Calu3 (cell line): ENCODE measurements around the gene ARHGAP22. TPM values are rescaled to one million over a fixed set of nuclear protein-coding genes. Genes with fewer than 3 reads are reported as not detected.

ENCODE experiments used
- BruUV-seq: library from RNA; stranded (reverse); fragments of 400-500 nt; replicated peaks from 2 replicates; lab custom pipeline; 2021; lab: Mats Ljungman, UMichigan
- CTCF ChIA-PET: fragments of 300-600 bp; sonication (Branson Sonifier 250); formaldehyde crosslinking; loops from one replicate; lab custom pipeline; 2022; ENCODE audit warnings: antibody characterized with exemption; lab: Charles Lee
- DNase-seq: peaks from one replicate; pipeline ENCODE4 v3.0.0; 2022
- H3K27ac Mint-ChIP-seq: one replicate; pipeline ENCODE4 v1.8.0; 2022; ENCODE audit warnings: mixed read lengths; ENCODE audit not compliant: unreplicated experiment
- H3K27me3 Mint-ChIP-seq: one replicate; pipeline ENCODE4 v1.8.0; 2022; ENCODE audit warnings: mixed read lengths; ENCODE audit not compliant: unreplicated experiment
- H3K36me3 Mint-ChIP-seq: one replicate; pipeline ENCODE4 v1.8.0; 2022; ENCODE audit warnings: mild to moderate bottlenecking, moderate library complexity, mixed read lengths; ENCODE audit not compliant: insufficient read depth, unreplicated experiment
- H3K4me1 Mint-ChIP-seq: one replicate; pipeline ENCODE4 v1.8.0; 2022; ENCODE audit warnings: mild to moderate bottlenecking, low read depth, mixed read lengths; ENCODE audit not compliant: unreplicated experiment
- H3K4me3 Mint-ChIP-seq: one replicate; pipeline ENCODE4 v1.8.0; 2022; ENCODE audit warnings: mild to moderate bottlenecking, low read depth, moderate library complexity, mixed read lengths; ENCODE audit not compliant: unreplicated experiment
- H3K9me3 Mint-ChIP-seq: one replicate; pipeline ENCODE4 v1.8.0; 2022; ENCODE audit warnings: low read depth, mixed read lengths; ENCODE audit not compliant: unreplicated experiment
- CTCF ChIP-seq: fragments of 200-600 bp; IDR thresholded peaks from one replicate; pipeline ENCODE4 v1.8.0; 2022; ENCODE audit warnings: antibody characterized with exemption; ENCODE audit not compliant: unreplicated experiment
- intact Hi-C: fragments of 100-400 bp; cut with micrococcal nuclease; formaldehyde crosslinking; loops from one replicate; pipeline ENCODE4 v1.10.0; 2022; ENCODE audit not compliant: unreplicated experiment
- total RNA-seq: library from RNA; stranded (reverse); gene quantifications from 2 replicates; pipeline ENCODE4 v1.2.3, GENCODE V29; 2022

ARHGAP22 gene
- total RNA-seq, 1 experiment from 2014 or later = 1.0 TPM

DNA sequence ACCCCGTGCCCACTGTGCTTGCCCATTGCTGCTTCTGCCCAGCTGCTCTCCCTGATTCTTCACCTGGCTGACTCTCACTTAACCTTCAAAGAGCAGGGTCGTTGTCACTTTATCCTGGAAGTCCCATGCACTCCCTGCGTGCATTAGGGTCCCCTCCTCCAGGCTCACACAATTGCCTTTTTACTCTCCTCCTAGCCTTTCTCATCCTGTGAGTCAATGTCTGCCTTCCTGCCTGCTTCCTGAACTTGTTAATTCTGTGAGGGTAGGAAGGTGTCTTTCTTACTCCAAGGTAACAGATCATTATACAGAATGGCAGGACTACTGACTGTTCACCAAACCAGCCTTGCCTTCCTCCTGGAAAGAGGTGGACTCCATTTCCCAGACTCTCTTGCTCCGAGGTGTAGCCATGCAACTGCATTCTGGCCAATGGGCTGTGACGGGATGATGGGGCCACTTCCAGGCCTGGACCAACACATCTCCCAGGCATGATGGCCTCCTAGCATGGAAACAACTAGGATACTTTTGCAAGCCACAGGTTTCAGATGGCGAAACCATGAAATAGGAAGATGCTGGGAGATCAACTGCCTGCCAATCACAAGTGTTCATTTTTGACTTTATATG, 54.7 kb downstream of the ARHGAP22 start:
- no peak for TF ChIP-seq CTCF
- BruUV-seq = no TSS peak
- H3K36me3 Mint-ChIP-seq = no peaks in the 10 kb centered on the region
- CTCF ChIA-PET = no interaction called here
- no peak for DNase-seq
- H3K27me3 Mint-ChIP-seq = peaks cover 39% of the 10 kb centered on the region
- no peak overlapping the region for H3K27ac Mint-ChIP-seq
- no peaks in the 10 kb centered on the region for H3K4me1 Mint-ChIP-seq
- intact Hi-C loops = loop anchor here (5.0 kb wide), 1 partner anchor 57 kb away; the partner anchor contains the start of gene ARHGAP22
- H3K4me3 Mint-ChIP-seq = no peak overlapping the region
- no peaks in the 10 kb centered on the region for H3K9me3 Mint-ChIP-seq

GRCh38 chr10:48549236-48549635, 55.6 kb downstream of the ARHGAP22 start:
- CTCF ChIA-PET = interaction anchor here (0.6 to 1.3 kb wide), 2 partner anchors 107 to 109 kb away, joined by 3 to 5 read pairs; no protein-coding TSS in a partner anchor
- no peak for DNase-seq
- Mint-ChIP-seq H3K36me3 (no peaks in the 10 kb centered on the region), H3K27me3 (peaks cover 39% of the 10 kb centered on the region), H3K27ac (no peak overlapping the region), H3K9me3 (no peaks in the 10 kb centered on the region), H3K4me3 (no peak overlapping the region), H3K4me1 (no peaks in the 10 kb centered on the region)
- no peak for TF ChIP-seq CTCF
- intact Hi-C loops = no loop called here
- BruUV-seq = no TSS peak

DNA sequence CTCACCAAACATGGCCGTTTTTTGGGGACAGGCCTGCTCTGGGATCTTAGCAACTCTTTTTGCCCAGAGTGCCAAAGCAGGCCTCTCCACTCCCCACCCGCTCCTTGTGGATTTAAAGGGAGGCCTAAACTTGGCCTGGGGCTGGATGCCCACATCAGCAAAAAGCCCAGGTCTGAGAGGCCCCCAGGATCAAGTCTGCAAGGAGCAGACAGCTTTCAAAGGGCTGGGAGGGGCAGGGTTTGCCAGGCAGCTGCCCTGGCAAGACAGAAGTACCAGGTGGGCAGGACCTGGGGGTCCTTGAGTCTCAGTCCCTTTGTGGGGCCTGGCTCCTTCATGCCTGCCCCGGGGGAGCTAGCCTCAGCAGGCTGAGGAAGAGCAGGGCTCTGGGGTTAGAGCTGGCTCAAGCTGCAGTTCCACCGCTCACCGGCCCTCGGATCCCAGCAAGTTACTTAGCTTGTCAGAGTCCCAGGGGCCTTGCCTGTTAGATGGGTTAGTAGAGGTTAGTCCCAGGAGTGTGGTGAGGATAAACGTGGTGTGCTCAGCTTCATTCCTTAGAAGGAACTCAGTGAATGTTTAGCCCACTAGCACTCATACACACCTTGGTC, 56.2 kb downstream of the ARHGAP22 start:
- DNase-seq = no peak
- Mint-ChIP-seq H3K36me3 (no peaks in the 10 kb centered on the region), H3K9me3 (no peaks in the 10 kb centered on the region), H3K27ac (no peak overlapping the region), H3K27me3 (peaks cover 39% of the 10 kb centered on the region), H3K4me1 (no peaks in the 10 kb centered on the region), H3K4me3 (no peak overlapping the region)
- CTCF ChIA-PET = interaction anchor here (0.6 to 1.3 kb wide), 3 partner anchors 56 to 109 kb away, joined by 3 to 7 read pairs (median 5); partner anchors contain the start of gene ARHGAP22
- no peak for TF ChIP-seq CTCF
- intact Hi-C loops = no loop called here
- no TSS peak for BruUV-seq

DNA sequence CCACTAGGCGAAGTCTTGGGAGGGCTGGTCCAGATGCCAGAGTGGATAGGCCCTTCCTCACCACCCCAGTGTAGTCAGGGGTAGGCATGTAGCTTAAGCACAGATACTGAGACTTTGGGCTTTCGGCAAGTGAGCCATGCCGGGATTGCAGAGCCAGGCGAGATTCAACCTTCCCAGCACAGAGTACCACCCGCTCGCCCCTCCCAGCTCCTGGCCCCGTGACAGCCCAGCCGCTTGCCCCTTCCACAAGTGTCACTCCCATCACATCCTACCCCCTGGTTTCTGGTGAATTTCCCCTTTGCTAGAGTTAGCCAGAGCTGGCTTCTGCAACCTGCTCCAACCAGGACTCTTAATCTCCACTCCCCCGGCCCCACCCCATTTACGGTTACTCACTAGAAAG, 56.9 kb downstream of the ARHGAP22 start:
- CTCF ChIA-PET = interaction anchor here (0.6 to 1.3 kb wide), 3 partner anchors 57 to 110 kb away, joined by 3 to 7 read pairs (median 5); partner anchors contain the start of gene ARHGAP22
- intact Hi-C loops = no loop called here
- BruUV-seq = no TSS peak
- H3K4me3 Mint-ChIP-seq = no peak overlapping the region
- TF ChIP-seq CTCF = no peak
- DNase-seq = no peak
- H3K4me1 Mint-ChIP-seq = no peaks in the 10 kb centered on the region
- H3K36me3 Mint-ChIP-seq = no peaks in the 10 kb centered on the region
- H3K27me3 Mint-ChIP-seq = peaks cover 42% of the 10 kb centered on the region
- no peak overlapping the region for H3K27ac Mint-ChIP-seq
- no peaks in the 10 kb centered on the region for H3K9me3 Mint-ChIP-seq
